Stimulated activated CD4-positive, alpha-beta T cell treated with anti-CD3 and anti-CD28 coated beads, TNF-alpha, amount 100 ng/mL, for 48 hours (primary cell): ENCODE results near the gene PPIF.
A peak's percentile ranks its signal among the peaks of the same experiment; 100 is the strongest.
"Not testable (repeated sequence)": the region's sequence is repeated elsewhere in the genome, so short reads cannot be mapped to it uniquely, and the experiment has no call there.

Experiments
- DNase-seq, 3 donors: peaks; one replicate each; pipeline ENCODE4 v3.0.0-alpha.2; 2020; ENCODE audit warnings: low read depth in 3 of 3

The PPIF gene

GRCh38 chr10:79331709-79332108, 15.6 kb upstream of the PPIF start:
- peak; percentile 76 to 82 (median 78) for DNase-seq

GRCh38 chr10:79332610-79333315, 14.5 kb upstream of the PPIF start:
- not testable (repeated sequence) for DNase-seq

- DNase-seq, result no peak
These were observed 13.8 kb upstream of the PPIF start for GRCh38 chr10:79333513-79333912.

- no peak for DNase-seq
These were observed 12.7 kb upstream of the PPIF start for GRCh38 chr10:79334573-79334972.

- no peak for DNase-seq
These were observed 12.2 kb upstream of the PPIF start for GRCh38 chr10:79335094-79335469.

- DNase-seq, result no peak
These were observed 11.6 kb upstream of the PPIF start for GRCh38 chr10:79335470-79336235.

- DNase-seq, result no peak
These were observed 11.0 kb upstream of the PPIF start for GRCh38 chr10:79336276-79336675.

- DNase-seq, result no peak
These were observed 10.5 kb upstream of the PPIF start for GRCh38 chr10:79336739-79337138.

- not testable (repeated sequence) for DNase-seq
These were observed 9.3 kb upstream of the PPIF start for GRCh38 chr10:79337783-79338469.

- DNase-seq, result no peak
These were observed 8.0 kb upstream of the PPIF start for GRCh38 chr10:79339266-79339665.

- DNase-seq, result no peak
These were observed 6.5 kb upstream of the PPIF start for GRCh38 chr10:79340646-79341244.

GRCh38 chr10:79342295-79342761, 4.9 kb upstream of the PPIF start:
- DNase-seq, result no peak

- DNase-seq, result no peak
These were observed 4.3 kb upstream of the PPIF start for GRCh38 chr10:79342811-79343561.

- DNase-seq, result no peak
These were observed 2.6 kb upstream of the PPIF start for GRCh38 chr10:79344502-79345195.

GRCh38 chr10:79345241-79346011, 1.8 kb upstream of the PPIF start:
- no peak for DNase-seq

GRCh38 chr10:79346012-79346340, 1.3 kb upstream of the PPIF start:
- DNase-seq, result no peak

- DNase-seq, result no peak
These were observed 662 bp upstream of the PPIF start for GRCh38 chr10:79346388-79347225.

GRCh38 chr10:79347894-79348639, 798 bp downstream of the PPIF start:
- DNase-seq, result peak; percentile 49 to 77 (median 66)

GRCh38 chr10:79348640-79348988, 1.3 kb downstream of the PPIF start:
- DNase-seq, result no peak
